Mammary epithelial cell (primary cell): Measurements from ENCODE around the gene TLR6.

Experiments
- CTCF ChIP-seq, 2 donors: IDR thresholded peaks in 1 of 2; conservative IDR thresholded peaks in 1 of 2; 2 replicates each; pipeline ENCODE4 v1.5.1; 2011 to 2012; ENCODE audit warnings: inconsistent platforms in 2 of 2, low read length in 2 of 2, mild to moderate bottlenecking in 2 of 2, control low read depth in 1 of 2, low read depth in 1 of 2; ENCODE audit not compliant: insufficient read depth in 1 of 2; ENCODE audit errors: extremely low read depth in 1 of 2
- EZH2 ChIP-seq: IDR thresholded peaks from 2 replicates; pipeline ENCODE4 v1.6.1; 2012; ENCODE audit warnings: low read length, inconsistent platforms, borderline replicate concordance

GRCh38 chr4:38802561-38803355 is 53.9 kb downstream of the TLR6 start:
- TF ChIP-seq CTCF (conservative IDR thresholded peaks at IDR 0.05 in 1 of 2, IDR thresholded peaks at IDR 0.05 in 1 of 2; ENCODE audit: extremely low read depth in 1 of 2, insufficient read depth in 1 of 2, low read depth in 1 of 2, low read length in 2 of 2) (no peak), EZH2 (no peak)
